Endothelial cell of umbilical vein (primary cell): Measurements from ENCODE around the gene TMEM170B. TPM values are rescaled to one million over a fixed set of nuclear protein-coding genes. Genes with fewer than 3 reads are reported as not detected.

Experiments
- BruUV-seq: library from RNA; stranded (reverse); fragments of 400-500 nt; replicated peaks from 2 replicates; lab custom pipeline; 2021; lab: Mats Ljungman, UMichigan
- CTCF ChIA-PET: fragments of 300-600, 350-600 bp; sonication (Branson Sonifier 250); formaldehyde crosslinking; loops from one replicate; lab custom pipeline; 2021; ENCODE audit warnings: antibody characterized with exemption, inconsistent platforms; lab: Charles Lee
- POLR2A ChIA-PET: fragments of 300-600, 350-600 bp; sonication (Branson Sonifier 250); formaldehyde crosslinking; loops from one replicate; lab custom pipeline; 2021; ENCODE audit warnings: antibody characterized with exemption, inconsistent platforms; lab: Charles Lee
- DNase-seq: peaks from one replicate; pipeline ENCODE4 v3.0.0-alpha.2; 2011; ENCODE audit warnings: low read depth, low spot score
- FAIRE-seq: peaks from 2 replicates; lab custom pipeline; 2011; peaks lifted over from hg19 to GRCh38; lab: Jason Lieb, UNC
- H2AFZ ChIP-seq: 2 replicates; pipeline ENCODE4 v1.6.0; 2012; ENCODE audit warnings: low read depth, low read length, control low read depth, inconsistent platforms
- H3K27ac ChIP-seq: 2 replicates; pipeline ENCODE4 v1.5.1; 2011; ENCODE audit warnings: low read depth, mild to moderate bottlenecking, control low read depth, low read length, moderate library complexity; ENCODE audit not compliant: insufficient read depth
- H3K27me3 ChIP-seq, 2 experiments: 2 replicates each; pipeline versions ENCODE4 v1.6.0 to v1.6.1; 2011; ENCODE audit warnings: low read length in 2 of 2, mixed read lengths in 1 of 2; ENCODE audit not compliant: control insufficient read depth in 2 of 2, insufficient read depth in 2 of 2
- H3K36me3 ChIP-seq, 2 experiments: 2 replicates in 1 of 2; 3 replicates in 1 of 2; pipeline ENCODE4 v1.5.1; 2011; ENCODE audit warnings: low read length in 2 of 2, mild to moderate bottlenecking in 1 of 2, moderate library complexity in 1 of 2; ENCODE audit not compliant: control insufficient read depth in 2 of 2, insufficient read depth in 2 of 2; ENCODE audit errors: extremely low read depth in 1 of 2
- H3K4me1 ChIP-seq: 3 replicates; pipeline ENCODE4 v1.5.1; 2011; ENCODE audit warnings: mild to moderate bottlenecking, low read length; ENCODE audit not compliant: control insufficient read depth, insufficient read depth; ENCODE audit errors: extremely low read depth
- H3K4me2 ChIP-seq: 2 replicates; pipeline ENCODE4 v1.6.1; 2011; ENCODE audit warnings: low read length, control low read depth, mixed read lengths; ENCODE audit not compliant: insufficient read depth
- H3K4me3 ChIP-seq, 3 experiments: fragments of 200-600 bp in 1 of 3; sonication (generic), shearing (Covaris generic) in 1 of 3; replicated peaks in 1 of 3; 2 replicates each; pipeline ENCODE4 v1.5.1; 2011 to 2016; ENCODE audit warnings: control low read depth in 3 of 3, low read length in 3 of 3, mild to moderate bottlenecking in 2 of 3, inconsistent platforms in 1 of 3, low read depth in 1 of 3, moderate library complexity in 1 of 3; ENCODE audit not compliant: insufficient read depth in 1 of 3
- H3K79me2 ChIP-seq: 2 replicates; pipeline ENCODE4 v1.6.0; 2012; ENCODE audit warnings: low read length, inconsistent platforms; ENCODE audit not compliant: control insufficient read depth, insufficient read depth
- H3K9ac ChIP-seq: replicated peaks from 2 replicates; pipeline ENCODE3; 2011; ENCODE audit warnings: low read length, control low read depth; ENCODE audit not compliant: insufficient read depth; ENCODE audit errors: extremely low read depth
- H3K9me1 ChIP-seq: replicated peaks from 3 replicates; pipeline ENCODE4 v1.6.0; 2011; ENCODE audit warnings: mild to moderate bottlenecking, low read length; ENCODE audit not compliant: control insufficient read depth, insufficient read depth; ENCODE audit errors: extremely low read depth
- H3K9me3 ChIP-seq: replicated peaks from 2 replicates; pipeline ENCODE4 v1.5.1; 2012; ENCODE audit warnings: low read length, inconsistent platforms; ENCODE audit not compliant: control insufficient read depth, insufficient read depth
- H4K20me1 ChIP-seq: replicated peaks from 2 replicates; pipeline ENCODE3; 2011; ENCODE audit warnings: mild to moderate bottlenecking, low read length; ENCODE audit not compliant: control insufficient read depth, insufficient read depth; ENCODE audit errors: extremely low read depth
- EZH2 ChIP-seq: IDR thresholded peaks from 2 replicates; pipeline ENCODE4 v1.6.1; 2012; ENCODE audit warnings: borderline replicate concordance, low read depth, mild to moderate bottlenecking, moderate library complexity, low read length, inconsistent platforms; ENCODE audit not compliant: severe bottlenecking
- FOS ChIP-seq: IDR thresholded peaks from 2 replicates; pipeline ENCODE4 v1.6.1; 2011; ENCODE audit warnings: mild to moderate bottlenecking, low read length, moderate library complexity, borderline replicate concordance; ENCODE audit not compliant: insufficient read depth
- GATA2 ChIP-seq: IDR thresholded peaks from 2 replicates; pipeline ENCODE4 v1.7.0; 2011; ENCODE audit warnings: low read depth, mild to moderate bottlenecking, moderate library complexity, mixed read lengths, low read length; ENCODE audit not compliant: insufficient read length, insufficient read depth
- JUN ChIP-seq: IDR thresholded peaks from 2 replicates; pipeline ENCODE4 v1.6.1; 2011; ENCODE audit warnings: borderline replicate concordance, low read depth; ENCODE audit not compliant: insufficient read length, insufficient read depth
- MYC ChIP-seq: IDR thresholded peaks from one replicate; pipeline ENCODE4 v1.6.1; 2011; ENCODE audit warnings: mild to moderate bottlenecking, low read depth, low read length
- POLR2A ChIP-seq: IDR thresholded peaks from 2 replicates; pipeline ENCODE4 v1.6.1; 2012; ENCODE audit warnings: low read depth, mild to moderate bottlenecking, control low read depth, low read length
- POLR2AphosphoS5 ChIP-seq: IDR thresholded peaks from 2 replicates; pipeline ENCODE4 v1.6.1; 2012; ENCODE audit warnings: low read depth, mild to moderate bottlenecking, control low read depth, low read length, moderate library complexity; ENCODE audit not compliant: insufficient read depth
- dilution Hi-C: fragments of 300-500 bp; cut with MboI; formaldehyde crosslinking; loops from one replicate; pipeline ENCODE4 v1.15.0; 2019; ENCODE audit warnings: low sequenced_read_pairs; ENCODE audit not compliant: extremely low pct_ligation_motif_present
- intact Hi-C: fragments of 100-400 bp; cut with micrococcal nuclease; formaldehyde crosslinking; loops from one replicate; pipeline ENCODE4 v1.10.0; 2022
- polyA plus RNA-seq, 4 experiments: library from polyadenylated mRNA; depleted of rRNA in 3 of 4; stranded (reverse) in 3 of 4; unstranded in 1 of 4; fragments of >200 nt; gene quantifications; 2 replicates each; pipeline versions ENCODE4 v1.2.1 to v1.2.3, GENCODE V29; 2011 to 2012; ENCODE audit warnings: missing spikeins in 1 of 4
- total RNA-seq: library from RNA; stranded (reverse); gene quantifications from 2 replicates; pipeline ENCODE4 v1.2.3, GENCODE V29; 2021
- TF ChIP-seq, protein P1 (sequence below): IDR thresholded peaks from 2 replicates; pipeline ENCODE4 v1.6.1; 2011; ENCODE audit not compliant: insufficient read depth, insufficient read length
- TF ChIP-seq, protein P2 (sequence below), 2 donors: IDR thresholded peaks; 1 replicate in 1 of 2; 2 replicates in 1 of 2; pipeline ENCODE4 v1.5.1; 2011; ENCODE audit warnings: low read length in 2 of 2, mild to moderate bottlenecking in 2 of 2, moderate library complexity in 2 of 2, control low read depth in 1 of 2, inconsistent platforms in 1 of 2, low read depth in 1 of 2; ENCODE audit not compliant: insufficient read depth in 1 of 2; ENCODE audit errors: extremely low read depth in 1 of 2

TMEM170B gene
- total and polyA plus RNA-seq, 2 donors (not counting 3 experiments of a cell fraction or from before 2014, with no cell fraction given), result 1.1 to 4.2 TPM

- no peaks in the 10 kb centered on the region for H3K79me2 ChIP-seq
- peak overlapping the region; percentile 54 to 77 (median 71) for H3K4me3 ChIP-seq
- dilution Hi-C loops (no loop called here), intact Hi-C loops (loop anchor here (5.0 kb wide), 2 partner anchors 39 to 1136 kb away; no protein-coding TSS in a partner anchor)
- no peak overlapping the region for H3K27ac ChIP-seq
- TF ChIP-seq JUN (no peak), EZH2 (no peak), MYC (no peak), FOS (no peak), POLR2AphosphoS5 (no peak), POLR2A (no peak), GATA2 (no peak)
- TF ChIP-seq, protein P1, sequence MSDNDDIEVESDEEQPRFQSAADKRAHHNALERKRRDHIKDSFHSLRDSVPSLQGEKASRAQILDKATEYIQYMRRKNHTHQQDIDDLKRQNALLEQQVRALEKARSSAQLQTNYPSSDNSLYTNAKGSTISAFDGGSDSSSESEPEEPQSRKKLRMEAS, result no peak
- TF ChIP-seq, protein P2, sequence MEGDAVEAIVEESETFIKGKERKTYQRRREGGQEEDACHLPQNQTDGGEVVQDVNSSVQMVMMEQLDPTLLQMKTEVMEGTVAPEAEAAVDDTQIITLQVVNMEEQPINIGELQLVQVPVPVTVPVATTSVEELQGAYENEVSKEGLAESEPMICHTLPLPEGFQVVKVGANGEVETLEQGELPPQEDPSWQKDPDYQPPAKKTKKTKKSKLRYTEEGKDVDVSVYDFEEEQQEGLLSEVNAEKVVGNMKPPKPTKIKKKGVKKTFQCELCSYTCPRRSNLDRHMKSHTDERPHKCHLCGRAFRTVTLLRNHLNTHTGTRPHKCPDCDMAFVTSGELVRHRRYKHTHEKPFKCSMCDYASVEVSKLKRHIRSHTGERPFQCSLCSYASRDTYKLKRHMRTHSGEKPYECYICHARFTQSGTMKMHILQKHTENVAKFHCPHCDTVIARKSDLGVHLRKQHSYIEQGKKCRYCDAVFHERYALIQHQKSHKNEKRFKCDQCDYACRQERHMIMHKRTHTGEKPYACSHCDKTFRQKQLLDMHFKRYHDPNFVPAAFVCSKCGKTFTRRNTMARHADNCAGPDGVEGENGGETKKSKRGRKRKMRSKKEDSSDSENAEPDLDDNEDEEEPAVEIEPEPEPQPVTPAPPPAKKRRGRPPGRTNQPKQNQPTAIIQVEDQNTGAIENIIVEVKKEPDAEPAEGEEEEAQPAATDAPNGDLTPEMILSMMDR (IDR thresholded peaks at IDR 0.05; ENCODE audit: extremely low read depth in 1 of 2, insufficient read depth in 1 of 2, low read depth in 1 of 2, low read length in 2 of 2), result no peak
- no peaks in the 10 kb centered on the region for H3K27me3 ChIP-seq
- FAIRE-seq, result no peak
- peak; percentile 29 for DNase-seq
- peak overlapping the region; percentile 82 for H2AFZ ChIP-seq
- no peaks in the 10 kb centered on the region for H3K36me3 ChIP-seq
- H3K9me3 ChIP-seq, result no peaks in the 10 kb centered on the region
- H3K9ac ChIP-seq, result peak overlapping the region; percentile 66
- no TSS peak for BruUV-seq
- peak overlapping the region; percentile 63 for H3K4me2 ChIP-seq
- no peaks in the 10 kb centered on the region for H4K20me1 ChIP-seq
- peaks cover 25% of the 10 kb centered on the region for H3K4me1 ChIP-seq
- CTCF ChIA-PET, result interaction anchor here (1.0 to 1.4 kb wide), 4 partner anchors 27 to 583 kb away, joined by 3 to 5 read pairs (median 4); no protein-coding TSS in a partner anchor
- POLR2A ChIA-PET, result no interaction called here
- no peaks in the 10 kb centered on the region for H3K9me1 ChIP-seq
Measured at GRCh38 chr6:11538052-11538818, 686 bp downstream of the TMEM170B start.
